Germinal center (tissue), 1 donor: ENCODE results near the gene XPR1.
"Not testable (repeated sequence)": the region's sequence is repeated elsewhere in the genome, so short reads cannot be mapped to it uniquely, and the experiment has no call there.

Source experiments
- DNase-seq: peaks from one replicate; pipeline ENCODE4 v3.0.0; 2012; ENCODE audit warnings: mixed read lengths, low spot score

XPR1 gene

GRCh38 chr1:180785291-180785690, 153.5 kb downstream of the XPR1 start:
- DNase-seq = no peak

- DNase-seq = no peak
Observed at GRCh38 chr1:180785887-180786286, 154.1 kb downstream of the XPR1 start.

DNA sequence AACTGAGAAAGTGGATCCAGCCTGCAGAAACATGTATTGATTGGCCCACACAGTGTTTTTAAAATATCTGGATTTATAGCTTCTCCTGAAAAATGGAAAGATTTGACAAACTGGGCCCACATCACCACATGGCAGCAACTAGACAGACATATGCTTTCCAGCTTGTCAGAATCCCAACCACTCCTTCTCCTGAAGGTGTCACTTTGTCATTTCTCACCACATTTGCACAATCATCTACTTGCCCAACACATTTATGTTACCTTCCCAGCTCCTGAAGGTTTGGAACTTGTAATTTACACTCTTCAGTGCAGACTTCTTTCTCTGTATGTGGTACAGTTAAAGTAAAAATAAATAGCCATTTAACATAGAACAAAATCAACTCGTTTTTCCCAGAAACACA, 154.8 kb downstream of the XPR1 start:
- DNase-seq = no peak

DNA sequence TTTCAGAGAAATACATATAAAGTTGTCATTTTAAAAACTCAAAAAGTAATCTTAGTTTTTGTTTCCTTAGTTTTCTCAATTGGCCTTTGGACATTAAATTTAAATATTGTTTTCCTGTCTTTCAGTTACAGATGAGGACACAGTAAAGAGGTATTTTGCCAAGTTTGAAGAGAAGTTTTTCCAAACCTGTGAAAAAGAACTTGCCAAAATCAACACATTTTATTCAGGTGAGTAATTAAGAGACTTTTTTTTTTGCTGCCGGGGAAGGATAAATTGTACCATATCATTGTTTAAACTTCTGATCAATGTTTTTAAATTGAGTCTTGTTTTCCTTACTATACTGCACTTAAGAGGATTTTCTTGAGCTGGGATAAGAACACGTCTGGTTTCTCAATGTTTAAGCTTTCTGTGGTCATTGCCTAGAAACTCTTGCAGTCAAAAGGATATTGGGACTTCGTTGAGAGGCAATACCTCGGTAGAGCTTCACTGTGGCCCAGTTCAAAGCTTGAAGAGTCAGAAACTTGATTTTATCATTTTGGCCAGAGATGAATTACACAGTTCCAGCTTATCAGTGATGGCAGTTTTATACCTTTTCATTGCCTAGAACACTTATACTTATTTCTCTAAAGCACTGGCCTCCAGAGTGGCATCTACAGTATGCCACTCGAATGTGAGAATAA, 155.9 kb downstream of the XPR1 start:
- no peak for DNase-seq

DNA sequence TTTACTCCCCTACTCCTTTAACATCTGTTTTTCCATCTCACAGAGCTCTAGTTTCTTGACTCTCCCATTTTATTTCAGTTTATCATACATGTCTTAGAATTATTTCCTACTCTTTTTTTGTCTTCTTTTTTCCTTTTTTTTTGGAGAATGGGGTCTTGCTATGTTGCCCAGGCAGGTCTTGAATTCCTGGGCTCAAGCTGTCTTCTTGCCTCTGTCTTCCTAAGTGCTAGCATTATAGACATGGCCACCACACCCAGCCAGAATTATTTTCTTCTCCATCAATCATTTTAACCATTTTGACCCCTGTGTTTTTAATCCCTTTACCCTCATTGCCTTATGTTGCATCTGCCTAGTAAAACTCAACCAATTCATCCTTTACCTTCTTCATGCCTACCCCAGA, 157.6 kb downstream of the XPR1 start:
- no peak for DNase-seq

- not testable (repeated sequence) for DNase-seq
Observed at GRCh38 chr1:180791152-180791551, 159.3 kb downstream of the XPR1 start.

DNA sequence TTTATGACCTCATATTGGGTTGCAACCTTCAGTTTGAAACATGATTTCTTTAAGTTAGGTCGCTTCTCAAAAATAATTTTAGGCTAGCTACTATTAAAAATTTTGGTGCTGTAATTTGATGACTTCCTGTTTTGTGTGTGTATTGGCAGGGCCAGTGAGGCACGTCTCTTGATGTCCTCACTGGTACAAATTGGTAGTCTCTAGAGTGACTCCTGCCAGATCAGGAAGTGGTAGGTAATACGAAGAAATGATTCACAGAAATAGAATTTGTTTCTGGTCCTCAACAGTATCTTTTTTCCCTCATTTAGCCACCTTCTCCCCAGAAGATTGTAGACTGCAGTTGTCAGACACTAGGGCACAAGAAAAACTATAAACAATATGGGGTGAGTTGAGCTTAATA, 160.0 kb downstream of the XPR1 start:
- DNase-seq = peak; percentile 23

DNA sequence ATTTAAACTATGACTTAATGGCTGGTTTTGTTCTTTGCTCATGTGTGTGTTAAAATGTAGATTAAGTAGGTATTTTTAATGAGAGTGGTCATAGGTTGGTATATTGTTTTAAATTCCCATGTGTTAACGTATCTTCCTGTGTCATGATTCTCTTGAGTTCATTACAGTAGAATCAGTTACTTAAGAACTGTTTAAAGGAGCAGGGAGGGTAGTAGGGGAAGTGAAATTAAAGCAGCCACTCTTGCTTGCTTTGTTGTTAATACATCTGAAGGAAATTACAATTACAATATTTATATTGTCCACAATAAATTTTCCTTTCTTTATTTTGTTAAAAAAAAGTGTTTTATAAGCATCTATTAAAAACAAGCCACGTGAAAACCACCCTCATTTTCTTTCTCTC, 161.6 kb downstream of the XPR1 start:
- DNase-seq = peak; percentile 5

- DNase-seq = no peak
Observed at GRCh38 chr1:180796897-180797640, 165.2 kb downstream of the XPR1 start.

- DNase-seq = no peak
Observed at GRCh38 chr1:180800945-180801344, 169.1 kb downstream of the XPR1 start.

DNA sequence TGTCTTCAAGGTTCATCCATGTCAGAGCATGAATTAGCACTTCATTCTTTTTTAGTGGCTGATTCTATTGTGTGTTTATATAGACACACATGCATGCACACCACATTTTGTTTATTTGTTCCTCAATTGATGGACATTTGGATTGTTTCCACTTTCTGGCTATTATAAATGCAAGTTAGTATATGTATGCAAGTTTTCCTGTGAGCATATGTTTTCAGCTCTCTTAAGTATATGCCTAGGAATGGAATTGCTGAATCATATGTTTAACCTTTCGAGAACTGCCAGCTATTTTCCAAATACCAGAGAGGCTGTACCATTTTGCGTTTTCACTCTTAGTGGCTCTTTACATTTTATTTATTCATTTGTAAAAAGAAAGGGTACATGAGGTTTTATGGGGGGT, 171.0 kb downstream of the XPR1 start:
- no peak for DNase-seq

- DNase-seq = no peak
Observed at GRCh38 chr1:180805316-180805715, 173.5 kb downstream of the XPR1 start.

GRCh38 chr1:180811298-180811697, 179.5 kb downstream of the XPR1 start:
- DNase-seq = no peak

GRCh38 chr1:180811886-180812285, 180.1 kb downstream of the XPR1 start:
- no peak for DNase-seq

GRCh38 chr1:180814258-180814657, 182.4 kb downstream of the XPR1 start:
- DNase-seq = no peak

GRCh38 chr1:180815188-180815587, 183.4 kb downstream of the XPR1 start:
- DNase-seq = no peak

- no peak for DNase-seq
Observed at GRCh38 chr1:180816132-180816531, 184.3 kb downstream of the XPR1 start.

DNA sequence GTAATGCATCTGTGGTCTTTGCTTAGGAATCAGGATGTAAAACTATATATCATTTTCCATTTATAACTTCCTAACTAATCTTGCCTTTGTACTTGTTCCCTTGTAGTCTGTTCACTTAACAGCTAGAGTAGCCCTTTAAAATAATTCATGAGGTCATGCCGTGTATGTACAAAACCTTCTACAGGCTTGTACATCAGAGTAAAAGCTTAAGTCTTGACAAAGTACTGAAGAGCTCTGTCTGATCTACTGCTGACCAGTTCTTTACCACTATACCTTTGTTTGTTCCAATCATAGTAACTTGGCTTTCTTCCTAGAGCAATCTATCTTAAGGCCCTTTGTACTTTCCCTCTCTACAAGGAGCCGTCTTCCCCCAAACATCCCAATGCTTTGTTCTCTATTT, 190.1 kb downstream of the XPR1 start:
- no peak for DNase-seq

DNA sequence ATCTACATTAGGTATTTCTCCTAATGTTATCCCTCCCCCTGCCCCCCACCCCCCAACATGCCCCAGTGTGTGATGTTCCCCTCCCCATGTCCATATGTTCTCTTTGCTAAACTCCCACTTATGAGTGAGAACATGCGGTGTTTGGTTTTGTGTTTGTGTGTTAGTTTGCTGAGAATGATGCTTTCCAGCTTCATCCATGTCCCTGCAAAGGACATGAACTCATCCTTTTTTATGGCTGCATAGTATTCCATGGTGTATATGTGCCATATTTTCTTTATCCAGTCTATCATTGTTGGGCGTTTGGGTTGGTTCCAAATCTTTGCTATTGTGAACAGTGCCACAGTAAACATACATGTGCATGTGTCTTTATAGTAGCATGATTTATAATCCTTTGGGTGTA, 199.7 kb downstream of the XPR1 start:
- not testable (repeated sequence) for DNase-seq

- DNase-seq = not testable (repeated sequence)
Observed at GRCh38 chr1:180833180-180833579, 201.4 kb downstream of the XPR1 start.

DNA sequence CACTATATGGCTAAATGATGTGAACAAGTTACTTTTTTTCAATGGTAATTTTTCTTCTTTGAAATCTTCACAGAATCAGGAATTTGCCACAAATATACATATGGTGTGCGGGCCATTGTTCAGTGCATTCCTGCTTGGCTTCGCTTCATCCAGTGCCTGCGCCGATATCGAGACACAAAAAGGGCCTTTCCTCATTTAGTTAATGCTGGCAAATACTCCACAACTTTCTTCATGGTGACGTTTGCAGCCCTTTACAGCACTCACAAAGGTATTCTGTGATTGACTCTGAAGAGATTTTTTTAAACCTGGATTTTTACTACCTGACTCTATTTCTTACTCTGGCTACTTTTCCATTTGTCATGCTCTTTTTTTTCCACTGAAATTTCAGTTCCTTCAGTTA, 204.6 kb downstream of the XPR1 start:
- no peak for DNase-seq

- DNase-seq = no peak
Observed at GRCh38 chr1:180837020-180837419, 205.2 kb downstream of the XPR1 start.

DNA sequence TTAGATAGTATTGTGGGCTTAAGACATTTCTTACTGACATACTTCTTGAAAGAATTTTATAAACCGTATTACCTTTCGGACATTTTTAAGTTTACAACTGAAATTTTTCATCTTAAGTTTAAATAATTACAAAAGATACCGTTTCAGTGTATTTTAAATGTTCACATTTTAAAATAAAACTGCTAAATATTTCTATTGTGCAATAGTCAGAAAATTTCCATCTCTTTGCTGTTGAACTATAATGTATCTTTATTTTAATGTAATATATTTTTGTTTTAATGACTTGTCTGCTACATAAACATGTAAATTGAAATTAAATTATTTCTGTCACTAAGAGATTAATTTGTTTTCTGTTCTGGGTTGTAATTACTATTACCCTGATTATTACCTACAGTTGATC, 206.7 kb downstream of the XPR1 start:
- DNase-seq = no peak

GRCh38 chr1:180839547-180839946, 207.7 kb downstream of the XPR1 start:
- no peak for DNase-seq
